Left ventricle myocardium inferior (tissue), 1 donor: ENCODE measurements around the gene DAB1. TPM values are rescaled to one million over a fixed set of nuclear protein-coding genes. Genes with fewer than 3 reads are reported as not detected.

Source experiments
- DNase-seq: peaks from one replicate; pipeline ENCODE4 v3.0.0-alpha.2; 2020
- H3K27ac ChIP-seq: fragments of 200-600 bp; replicated peaks from 2 replicates; pipeline ENCODE4 v1.8.0; 2021
- H3K27me3 ChIP-seq: fragments of 200-600 bp; 2 replicates; pipeline ENCODE4 v1.8.0; 2021; ENCODE audit warnings: low read depth
- H3K36me3 ChIP-seq: fragments of 200-600 bp; 2 replicates; pipeline ENCODE4 v1.8.0; 2021
- H3K4me1 ChIP-seq: fragments of 200-600 bp; 2 replicates; pipeline ENCODE4 v1.8.0; 2021
- H3K4me3 ChIP-seq: fragments of 200-600 bp; 2 replicates; pipeline ENCODE4 v1.8.0; 2021; ENCODE audit warnings: mild to moderate bottlenecking, moderate library complexity
- H3K9me3 ChIP-seq: fragments of 200-600 bp; replicated peaks from 2 replicates; pipeline ENCODE4 v1.8.0; 2021
- intact Hi-C: fragments of 100-400 bp; cut with micrococcal nuclease; formaldehyde crosslinking; loops from one replicate; pipeline ENCODE4 v1.11.0; 2022
- total RNA-seq: library from RNA; stranded (reverse); fragmentation: NEBNext Ultra II Directional; extraction: Animal tissue kit (Norgen Biotek cat#: 25700); gene quantifications from one replicate; pipeline ENCODE4 v1.2.1, GENCODE V29; 2021
- TF ChIP-seq, protein P1 (sequence below): fragments of 200-600 bp; IDR thresholded peaks from 2 replicates; pipeline ENCODE4 v1.8.0; 2021; ENCODE audit warnings: antibody characterized with exemption, mild to moderate bottlenecking, borderline replicate concordance
- donor health status: DM: no; HTN: yes; CAD: no; lungs with severe emphysema.

Gene DAB1
- total RNA-seq, 1 donor from 2014 or later = 0.77 TPM

DNA sequence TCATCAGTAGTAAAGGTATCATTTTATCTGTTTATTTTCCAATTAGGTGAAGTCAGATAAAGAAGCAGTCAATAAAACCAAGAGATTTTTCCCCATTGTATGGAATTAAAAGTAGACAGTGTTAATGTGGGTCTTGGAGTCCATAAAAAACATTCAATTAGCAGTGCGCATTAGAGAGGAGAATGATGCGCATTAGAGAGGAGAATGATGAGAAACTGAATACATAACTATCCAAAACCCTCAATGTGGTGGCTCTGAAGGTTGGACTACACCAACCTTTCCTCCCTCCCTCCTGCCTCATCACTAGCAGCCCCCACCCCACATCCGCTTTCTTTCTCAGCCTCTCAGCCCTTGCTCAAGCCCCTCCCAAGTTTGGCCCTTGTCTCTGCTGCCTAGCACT, 99.5 kb downstream of the DAB1 start:
- no peak for DNase-seq
- H3K36me3 ChIP-seq = no peaks in the 10 kb centered on the region
- no peak overlapping the region for H3K27ac ChIP-seq
- TF ChIP-seq, protein P1, sequence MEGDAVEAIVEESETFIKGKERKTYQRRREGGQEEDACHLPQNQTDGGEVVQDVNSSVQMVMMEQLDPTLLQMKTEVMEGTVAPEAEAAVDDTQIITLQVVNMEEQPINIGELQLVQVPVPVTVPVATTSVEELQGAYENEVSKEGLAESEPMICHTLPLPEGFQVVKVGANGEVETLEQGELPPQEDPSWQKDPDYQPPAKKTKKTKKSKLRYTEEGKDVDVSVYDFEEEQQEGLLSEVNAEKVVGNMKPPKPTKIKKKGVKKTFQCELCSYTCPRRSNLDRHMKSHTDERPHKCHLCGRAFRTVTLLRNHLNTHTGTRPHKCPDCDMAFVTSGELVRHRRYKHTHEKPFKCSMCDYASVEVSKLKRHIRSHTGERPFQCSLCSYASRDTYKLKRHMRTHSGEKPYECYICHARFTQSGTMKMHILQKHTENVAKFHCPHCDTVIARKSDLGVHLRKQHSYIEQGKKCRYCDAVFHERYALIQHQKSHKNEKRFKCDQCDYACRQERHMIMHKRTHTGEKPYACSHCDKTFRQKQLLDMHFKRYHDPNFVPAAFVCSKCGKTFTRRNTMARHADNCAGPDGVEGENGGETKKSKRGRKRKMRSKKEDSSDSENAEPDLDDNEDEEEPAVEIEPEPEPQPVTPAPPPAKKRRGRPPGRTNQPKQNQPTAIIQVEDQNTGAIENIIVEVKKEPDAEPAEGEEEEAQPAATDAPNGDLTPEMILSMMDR = no peak
- intact Hi-C loops = no loop called here
- no peak overlapping the region for H3K4me3 ChIP-seq
- H3K27me3 ChIP-seq = no peaks in the 10 kb centered on the region
- H3K4me1 ChIP-seq = peaks cover 10% of the 10 kb centered on the region
- no peaks in the 10 kb centered on the region for H3K9me3 ChIP-seq

- Histone ChIP-seq H3K27me3 (no peaks in the 10 kb centered on the region), H3K36me3 (no peaks in the 10 kb centered on the region), H3K9me3 (no peaks in the 10 kb centered on the region), H3K4me1 (peaks cover 10% of the 10 kb centered on the region), H3K4me3 (no peak overlapping the region), H3K27ac (no peak overlapping the region)
- DNase-seq = no peak
- TF ChIP-seq, protein P1 = no peak
- intact Hi-C loops = no loop called here
Observed at GRCh38 chr1:57321776-57322175, 102.1 kb downstream of the DAB1 start.

- no peaks in the 10 kb centered on the region for H3K27me3 ChIP-seq
- intact Hi-C loops = no loop called here
- TF ChIP-seq, protein P1 = no peak
Observed at GRCh38 chr1:57319791-57320190, 104.1 kb downstream of the DAB1 start.

DNA sequence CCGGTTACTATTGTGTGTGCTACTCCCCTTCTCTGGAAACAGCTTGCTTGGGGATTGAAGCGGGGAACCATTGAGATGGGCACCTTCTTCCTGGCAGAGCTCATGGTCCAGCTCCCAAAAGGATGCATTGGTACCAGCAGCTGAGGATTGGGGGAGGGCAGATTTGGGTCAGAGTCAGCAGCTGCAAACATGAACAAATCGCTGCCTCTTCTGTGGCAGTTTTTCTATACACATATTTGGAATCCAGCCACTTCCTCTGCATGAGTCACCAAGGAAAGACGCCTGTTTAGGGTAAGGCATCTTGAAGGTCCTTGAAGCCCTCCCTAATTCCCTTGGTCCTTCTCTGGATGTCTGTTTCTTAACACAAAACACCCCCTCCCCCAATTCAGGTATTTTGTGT, 104.7 kb downstream of the DAB1 start:
- H3K9me3 ChIP-seq = no peaks in the 10 kb centered on the region
- intact Hi-C loops = no loop called here
- no peak for DNase-seq
- no peak overlapping the region for H3K4me3 ChIP-seq
- H3K4me1 ChIP-seq = no peaks in the 10 kb centered on the region
- H3K36me3 ChIP-seq = no peaks in the 10 kb centered on the region
- no peak overlapping the region for H3K27ac ChIP-seq
- TF ChIP-seq, protein P1 = no peak
- H3K27me3 ChIP-seq = no peaks in the 10 kb centered on the region

More at GRCh38 chr1:57319791-57320190, 104.1 kb downstream of the DAB1 start:
- DNase-seq = no peak
- H3K27ac ChIP-seq = no peak overlapping the region
- H3K4me1 ChIP-seq = no peaks in the 10 kb centered on the region
- no peaks in the 10 kb centered on the region for H3K36me3 ChIP-seq
- no peak overlapping the region for H3K4me3 ChIP-seq
- no peaks in the 10 kb centered on the region for H3K9me3 ChIP-seq

DNA sequence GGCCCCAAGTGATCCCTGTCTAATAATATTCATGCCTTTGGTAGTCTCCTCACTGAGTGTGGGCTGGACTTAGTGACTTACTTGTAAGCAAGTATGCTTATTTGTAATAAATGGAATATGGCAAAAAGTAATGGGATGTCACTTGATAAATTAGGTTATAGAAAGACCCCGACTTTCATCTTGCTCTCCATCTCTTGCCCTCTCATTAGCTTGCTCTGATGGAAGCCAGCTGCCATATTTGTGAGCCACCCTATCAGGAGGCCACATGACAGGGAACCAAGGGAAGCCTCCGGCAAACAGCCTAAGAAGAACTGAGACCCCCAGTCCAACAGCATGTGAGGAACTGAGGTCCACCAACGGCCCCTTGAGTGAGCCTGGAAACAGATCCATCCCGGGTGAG, 107.0 kb downstream of the DAB1 start:
- DNase-seq = no peak
- Histone ChIP-seq H3K27ac (no peak overlapping the region), H3K4me1 (no peaks in the 10 kb centered on the region), H3K27me3 (no peaks in the 10 kb centered on the region), H3K4me3 (no peak overlapping the region), H3K36me3 (no peaks in the 10 kb centered on the region), H3K9me3 (no peaks in the 10 kb centered on the region)
- TF ChIP-seq, protein P1 = no peak
- intact Hi-C loops = no loop called here

DNA sequence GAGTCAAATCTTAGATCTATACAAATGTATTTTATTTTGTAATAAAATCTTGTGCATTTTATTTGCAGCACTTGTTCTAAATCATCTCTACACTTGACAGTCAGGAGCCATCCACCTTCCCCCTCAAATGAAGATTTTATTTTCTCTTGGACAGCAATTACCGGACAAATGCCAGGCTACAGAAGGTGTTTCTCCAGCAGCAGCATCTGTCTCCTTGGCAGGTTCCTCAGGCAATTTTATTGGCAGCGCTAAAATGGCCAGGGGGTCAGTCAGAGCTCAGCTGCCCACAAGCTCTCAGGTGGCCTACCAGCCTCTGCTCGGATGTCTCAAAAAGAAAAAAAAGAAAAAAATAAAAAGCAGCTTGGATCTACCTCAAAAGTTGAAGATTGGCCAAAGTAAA, 107.6 kb downstream of the DAB1 start:
- Histone ChIP-seq H3K4me3 (no peak overlapping the region), H3K27me3 (no peaks in the 10 kb centered on the region), H3K4me1 (no peaks in the 10 kb centered on the region), H3K36me3 (no peaks in the 10 kb centered on the region), H3K27ac (no peak overlapping the region), H3K9me3 (no peaks in the 10 kb centered on the region)
- intact Hi-C loops = no loop called here
- TF ChIP-seq, protein P1 = no peak
- DNase-seq = no peak
